ENCODE results near the gene AEBP1. TPM values are rescaled to one million over a fixed set of nuclear protein-coding genes. Genes with fewer than 3 reads are reported as not detected.
A peak's percentile ranks its signal among the peaks of the same experiment; 100 is the strongest.

The AEBP1 gene
- total and polyA plus RNA-seq, 2 experiments from 2014 or later, result 94.1 to 96.0 TPM

GRCh38 chr7:44158873-44159631 is 54.9 kb downstream of the AEBP1 start:
- no peaks in the 10 kb centered on the region for H3K36me3 ChIP-seq
- no peak for DNase-seq (ENCODE audit: low read depth in 1 of 2, low spot score in 1 of 2)
- H3K9me3 ChIP-seq (ENCODE audit: low read depth), result no peaks in the 10 kb centered on the region
- no peak overlapping the region for H3K27ac ChIP-seq
- no peak overlapping the region for H3K4me3 ChIP-seq
- H3K27me3 ChIP-seq, result no peaks in the 10 kb centered on the region
- no peaks in the 10 kb centered on the region for H3K4me1 ChIP-seq (ENCODE audit: low read depth)
- TF ChIP-seq CTCF (IDR thresholded peaks at IDR 0.05; ENCODE audit: low read depth, low read length), result no peak

- Histone ChIP-seq H3K4me3 (no peak overlapping the region), H3K27me3 (no peaks in the 10 kb centered on the region), H3K9me3 (ENCODE audit: low read depth) (no peaks in the 10 kb centered on the region), H3K27ac (no peak overlapping the region), H3K4me1 (ENCODE audit: low read depth) (no peaks in the 10 kb centered on the region), H3K36me3 (no peaks in the 10 kb centered on the region)
- TF ChIP-seq CTCF (IDR thresholded peaks at IDR 0.05; ENCODE audit: low read depth, low read length), result no peak
- no peak for DNase-seq (ENCODE audit: low read depth in 1 of 2, low spot score in 1 of 2)
These were observed 55.9 kb downstream of the AEBP1 start for GRCh38 chr7:44159824-44160630.

- TF ChIP-seq CTCF (IDR thresholded peaks at IDR 0.05; ENCODE audit: low read depth, low read length), result no peak
- DNase-seq (ENCODE audit: low read depth in 1 of 2, low spot score in 1 of 2), result no peak
- Histone ChIP-seq H3K27ac (no peak overlapping the region), H3K36me3 (no peaks in the 10 kb centered on the region), H3K27me3 (no peaks in the 10 kb centered on the region), H3K4me3 (no peak overlapping the region), H3K4me1 (ENCODE audit: low read depth) (no peaks in the 10 kb centered on the region), H3K9me3 (ENCODE audit: low read depth) (no peaks in the 10 kb centered on the region)
These were observed 57.2 kb downstream of the AEBP1 start for GRCh38 chr7:44161371-44161770.

- TF ChIP-seq CTCF (IDR thresholded peaks at IDR 0.05; ENCODE audit: low read depth, low read length), result no peak
- H3K27ac ChIP-seq, result no peak overlapping the region
- DNase-seq (ENCODE audit: low read depth in 1 of 2, low spot score in 1 of 2), result peak in 1 of 2 donors; percentile 25
- H3K27me3 ChIP-seq, result no peaks in the 10 kb centered on the region
- H3K4me3 ChIP-seq, result no peak overlapping the region
- H3K9me3 ChIP-seq (ENCODE audit: low read depth), result no peaks in the 10 kb centered on the region
- H3K4me1 ChIP-seq (ENCODE audit: low read depth), result no peaks in the 10 kb centered on the region
- H3K36me3 ChIP-seq, result no peaks in the 10 kb centered on the region
These were observed 58.0 kb downstream of the AEBP1 start for GRCh38 chr7:44162179-44162578.

GRCh38 chr7:44162785-44163395 is 58.7 kb downstream of the AEBP1 start:
- no peak for TF ChIP-seq CTCF (IDR thresholded peaks at IDR 0.05; ENCODE audit: low read depth, low read length)
- no peak for DNase-seq (ENCODE audit: low read depth in 1 of 2, low spot score in 1 of 2)
- Histone ChIP-seq H3K27ac (no peak overlapping the region), H3K4me3 (no peak overlapping the region), H3K36me3 (no peaks in the 10 kb centered on the region), H3K27me3 (no peaks in the 10 kb centered on the region), H3K4me1 (ENCODE audit: low read depth) (no peaks in the 10 kb centered on the region), H3K9me3 (ENCODE audit: low read depth) (no peaks in the 10 kb centered on the region)
